Stimulated activated naive CD4-positive, alpha-beta T cell (primary cell): ENCODE measurements around the gene WDR6.

Experiments used
- DNase-seq, 6 experiments: peaks; one replicate each; lab custom pipeline; 2025; lab: John Stamatoyannopoulos, UW

The WDR6 gene

GRCh38 chr3:49013738-49014660, 6.8 kb downstream of the WDR6 start:
- DNase-seq, result peak; percentile 9 to 29 (median 22)

- no peak for DNase-seq
Measured at GRCh38 chr3:49015072-49015471, 7.9 kb downstream of the WDR6 start.

GRCh38 chr3:49015765-49016164, 8.6 kb downstream of the WDR6 start:
- no peak for DNase-seq

DNA sequence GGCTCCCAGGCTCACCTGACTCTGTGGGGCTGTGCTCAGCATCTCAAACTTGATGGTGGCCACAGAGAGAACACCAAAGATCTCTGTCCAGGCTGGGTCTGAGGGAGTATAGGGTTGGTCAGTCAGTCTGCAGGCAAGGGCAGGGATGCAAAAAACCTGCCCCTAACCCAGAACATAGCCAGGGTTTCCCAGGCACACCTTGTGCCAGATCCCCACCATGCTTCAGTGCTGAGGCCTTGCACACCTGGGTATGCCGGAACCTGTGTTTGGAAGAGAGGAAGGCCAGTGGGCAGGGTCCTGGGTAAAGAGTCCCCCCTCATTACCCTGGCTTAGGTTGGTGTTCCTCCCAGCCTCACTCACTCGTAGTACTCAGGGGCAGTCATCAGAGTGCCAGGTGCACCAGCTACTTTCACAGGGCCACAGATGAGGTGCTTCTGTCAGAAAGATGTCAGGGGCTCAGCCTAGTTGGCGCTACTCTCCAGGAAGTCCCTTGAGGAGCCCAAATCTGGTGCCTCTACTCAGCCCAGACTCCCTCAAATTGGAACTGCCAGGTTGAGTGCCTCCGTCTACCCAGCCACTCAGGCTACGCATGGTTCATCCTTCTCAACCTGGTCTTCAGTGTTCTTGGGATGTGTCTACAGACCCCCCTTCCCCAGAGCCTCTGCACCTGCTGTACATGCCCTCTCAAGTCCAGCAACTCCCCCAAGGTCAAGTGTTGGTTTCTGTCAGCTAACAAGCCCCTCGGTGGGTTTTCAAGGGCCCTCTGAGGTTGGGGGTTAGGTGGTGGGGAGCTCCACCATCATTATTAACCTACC, 9.4 kb downstream of the WDR6 start:
- DNase-seq, result no peak

GRCh38 chr3:49017229-49017970, 10.2 kb downstream of the WDR6 start:
- DNase-seq, result peak in 1 of 6 experiments; percentile 19

DNA sequence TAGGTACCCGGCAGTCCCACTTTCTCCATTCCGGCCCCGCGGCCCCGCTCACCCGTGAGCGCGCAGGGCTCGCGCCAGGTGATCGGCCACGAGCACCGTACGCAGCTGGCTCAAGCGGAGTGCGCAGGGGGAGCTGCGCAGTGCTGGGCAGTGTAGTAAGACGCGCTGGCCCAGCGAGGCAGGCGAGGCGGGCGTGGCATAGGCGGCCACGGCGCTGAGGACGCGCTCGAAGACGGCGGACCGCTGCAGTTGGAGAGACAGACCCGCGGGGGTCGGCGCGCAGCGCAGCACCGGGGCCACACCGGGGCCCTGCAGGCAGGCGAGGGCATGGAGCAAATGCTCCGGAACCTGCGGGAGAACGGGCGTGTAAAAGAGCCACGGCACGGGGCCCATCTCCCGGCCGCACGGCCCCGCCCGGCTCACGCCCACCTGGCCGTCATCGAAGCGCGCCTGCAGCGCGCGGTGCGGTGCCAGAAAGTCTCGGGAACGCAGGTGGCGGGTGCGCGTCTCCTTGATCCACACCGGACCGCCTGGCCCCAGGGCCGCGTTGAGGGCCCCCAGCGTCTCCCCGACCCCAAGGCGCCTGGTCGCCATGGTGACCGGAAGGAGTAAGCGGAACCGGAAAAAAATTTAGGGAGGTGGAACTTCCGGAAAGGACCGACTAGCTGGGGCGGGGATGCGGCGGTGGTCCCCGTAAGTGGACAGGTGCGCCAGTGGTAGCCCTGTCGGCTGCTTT, 10.9 kb downstream of the WDR6 start, which contains the start of gene DALRD3:
TSS of gene DALRD3 (minus strand) at position 610 of the 736 bp plus-strand sequence. CDS start at position 594, 16 bp downstream.
- peak; percentile 39 to 67 (median 54) for DNase-seq

GRCh38 chr3:49018707-49019006, 11.5 kb downstream of the WDR6 start:
- no peak for DNase-seq

GRCh38 chr3:49019941-49020329, 12.7 kb downstream of the WDR6 start:
- no peak for DNase-seq

GRCh38 chr3:49020330-49021212, 13.4 kb downstream of the WDR6 start:
- DNase-seq, result peak in 3 of 6 experiments; percentile 9 to 29 (median 23)

DNA sequence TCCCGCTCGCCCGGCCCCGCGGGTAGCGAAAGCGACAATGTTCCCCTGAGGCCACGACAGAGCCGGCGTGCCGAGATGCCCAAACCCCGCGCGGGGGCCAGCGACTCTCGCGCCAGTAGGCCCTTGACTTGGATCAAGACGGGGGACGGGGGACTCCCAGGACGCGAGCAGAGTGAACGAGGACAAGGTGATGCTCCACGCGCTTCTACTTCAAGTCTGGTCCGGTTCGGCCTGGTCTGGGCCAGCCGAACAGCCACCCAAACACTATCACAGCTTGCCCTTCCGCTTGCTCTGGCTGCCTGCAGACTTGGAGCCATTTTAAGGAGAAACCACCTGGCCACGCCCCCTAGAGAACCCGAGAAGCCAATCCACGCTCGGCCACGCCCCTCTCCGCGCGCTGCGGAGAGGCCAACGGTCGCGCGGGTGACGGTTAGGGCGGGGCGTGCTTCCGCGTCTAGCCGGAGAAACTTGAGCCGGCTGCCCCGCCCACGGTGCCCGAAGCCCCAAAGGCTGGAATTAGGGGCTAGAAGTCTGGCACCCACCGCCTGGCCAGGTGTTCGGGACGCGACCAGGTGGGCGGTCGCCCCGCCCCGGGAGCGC, 14.1 kb downstream of the WDR6 start:
- peak; percentile 95 to 98 (median 96) for DNase-seq

- peak; percentile 78 to 95 (median 86) for DNase-seq
Measured at GRCh38 chr3:49021813-49022687, 14.9 kb downstream of the WDR6 start, which contains the start of gene NDUFAF3. TSS of gene NDUFAF3 (plus strand) at chr3:49022121. CDS start at chr3:49022145, 24 bp downstream.

DNA sequence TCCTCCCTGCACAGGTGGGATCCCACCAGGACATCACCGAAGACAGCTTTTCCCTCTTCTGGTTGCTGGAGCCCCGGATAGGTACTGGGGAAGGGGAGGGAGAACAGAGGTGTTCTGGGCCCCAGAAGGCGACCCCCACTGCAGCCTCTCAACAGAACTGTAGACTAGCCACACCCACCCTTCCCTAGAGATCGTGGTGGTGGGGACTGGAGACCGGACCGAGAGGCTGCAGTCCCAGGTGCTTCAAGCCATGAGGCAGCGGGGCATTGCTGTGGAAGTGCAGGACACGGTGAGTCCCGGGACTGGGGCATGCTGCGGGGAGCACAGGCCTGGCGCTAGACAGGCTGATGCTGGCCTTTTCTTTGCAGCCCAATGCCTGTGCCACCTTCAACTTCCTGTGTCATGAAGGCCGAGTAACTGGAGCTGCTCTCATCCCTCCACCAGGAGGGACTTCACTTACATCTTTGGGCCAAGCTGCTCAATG, 15.5 kb downstream of the WDR6 start:
- DNase-seq, result no peak

DNA sequence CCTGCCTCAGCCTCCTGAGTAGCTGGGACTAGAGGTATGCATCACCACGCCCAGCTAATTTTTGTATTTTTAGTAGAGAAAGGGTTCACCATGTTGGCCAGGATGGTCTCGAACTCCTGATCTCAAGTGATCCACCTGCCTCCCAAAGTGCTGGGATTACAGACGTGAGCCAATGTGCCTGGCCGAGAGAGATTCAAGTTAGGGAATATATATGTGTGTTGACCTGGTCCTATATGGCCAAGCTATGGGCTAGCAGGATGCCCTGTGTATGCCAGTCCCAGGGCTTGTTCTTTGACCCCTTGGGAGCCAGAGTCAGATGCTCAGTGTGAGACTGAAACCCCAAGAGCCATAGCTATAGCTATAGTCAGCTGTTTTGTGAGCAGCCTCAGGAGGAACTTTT, 16.6 kb downstream of the WDR6 start:
- DNase-seq, result no peak

DNA sequence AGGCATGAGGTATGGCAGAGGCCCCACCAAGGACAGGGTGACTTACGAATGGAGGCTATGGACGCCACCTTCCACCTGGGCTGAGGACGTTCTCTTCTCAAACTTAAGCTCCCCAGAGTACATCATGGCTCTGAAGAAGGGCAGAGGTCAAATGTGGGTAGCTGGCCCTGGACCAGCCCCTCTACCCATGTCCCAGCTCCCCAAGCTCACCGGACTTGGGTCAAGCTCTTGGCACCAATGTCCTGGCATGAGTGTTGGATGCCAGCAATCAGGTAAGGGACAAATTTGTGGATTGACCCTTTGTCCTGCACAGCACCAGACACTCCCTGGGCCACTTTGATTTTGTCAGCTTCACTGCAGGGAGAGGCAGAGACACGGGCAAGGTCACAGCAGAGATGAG, 17.3 kb downstream of the WDR6 start:
- no peak for DNase-seq

GRCh38 chr3:49025005-49025792, 18.0 kb downstream of the WDR6 start:
- no peak for DNase-seq

- no peak for DNase-seq
Measured at GRCh38 chr3:49025793-49026520, 18.8 kb downstream of the WDR6 start.

DNA sequence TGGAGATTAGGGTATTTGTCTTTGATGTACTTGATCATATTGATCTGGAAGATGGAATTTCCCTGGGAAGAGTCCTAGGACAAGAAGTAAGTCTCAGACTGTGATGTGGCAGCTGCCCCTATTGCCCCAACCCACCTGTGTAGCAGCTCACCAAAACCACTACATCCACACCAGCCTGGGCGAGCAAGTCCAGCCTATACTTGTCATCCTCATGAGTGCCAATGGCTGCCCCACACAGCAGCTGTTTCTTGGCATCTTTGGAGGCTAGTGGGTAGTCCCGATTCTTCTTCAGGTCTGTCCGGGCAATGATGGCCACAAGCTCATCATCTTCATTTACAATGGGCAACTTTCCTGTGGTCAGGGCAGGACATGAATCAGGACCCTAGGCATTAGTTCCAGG, 19.3 kb downstream of the WDR6 start:
- DNase-seq, result no peak
